Activated CD8-positive, alpha-beta memory T cell treated with anti-CD3 and anti-CD28 coated beads, Interleukin-2, amount 50 U/mL, for 24 hours (primary cell): ENCODE results near the gene FAM25A.

Source experiments
- DNase-seq: peaks from one replicate; pipeline ENCODE4 v3.0.0-alpha.2; 2020; ENCODE audit errors: extremely low read depth

FAM25A gene

GRCh38 chr10:87064651-87065050 lies 44.6 kb downstream of the FAM25A start:
- no peak for DNase-seq

GRCh38 chr10:87066178-87066577 lies 46.1 kb downstream of the FAM25A start:
- DNase-seq: no peak

DNA sequence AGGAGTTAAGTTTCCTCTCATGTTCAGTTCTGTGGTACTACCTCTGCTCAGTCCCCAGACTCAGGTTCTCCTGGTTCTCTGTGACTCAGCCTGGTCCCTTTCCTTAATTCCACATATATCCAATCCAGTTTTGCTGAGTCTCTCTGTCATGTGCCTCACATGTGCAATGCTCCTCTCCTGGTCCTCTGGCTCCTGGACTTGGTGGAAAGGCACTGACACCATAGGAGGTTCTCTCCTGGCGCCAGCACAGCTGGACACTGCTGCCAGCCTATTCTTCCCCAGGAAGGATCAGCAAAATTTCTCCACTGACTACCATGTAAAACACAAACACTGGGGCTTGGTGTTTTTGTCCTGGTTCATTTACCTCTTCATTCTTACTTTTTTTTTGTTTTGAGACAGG lies 46.8 kb downstream of the FAM25A start:
- DNase-seq: no peak

GRCh38 chr10:87068281-87068680 lies 48.2 kb downstream of the FAM25A start:
- no peak for DNase-seq

GRCh38 chr10:87072449-87072848 lies 52.4 kb downstream of the FAM25A start:
- DNase-seq: no peak
